Transverse colon (tissue), 4 donors: Measurements from ENCODE around the gene HNRNPR.

Source experiments
- CTCF ChIP-seq, 5 experiments: fragments of 200-600 bp in 3 of 5; fragments of 450-650 bp in 2 of 5; sonication (generic) in 3 of 5; IDR thresholded peaks; 1 replicate in 2 of 5; 2 replicates in 3 of 5; pipeline ENCODE4 v1.5.1; 2016 to 2017; ENCODE audit warnings: antibody characterized with exemption in 5 of 5, inconsistent platforms in 3 of 5, mild to moderate bottlenecking in 2 of 5, moderate library complexity in 1 of 5
- POLR2AphosphoS5 ChIP-seq, 3 donors: sonication (generic); formaldehyde crosslinking; IDR thresholded peaks; one replicate each; pipeline ENCODE4 v1.6.1; 2016; ENCODE audit warnings: antibody characterized with exemption in 3 of 3

- TF ChIP-seq CTCF (IDR thresholded peaks at IDR 0.05): no peak
- no peak for TF ChIP-seq POLR2AphosphoS5 (IDR thresholded peaks at IDR 0.05)
Measured at GRCh38 chr1:23366598-23366997, 22.5 kb upstream of the HNRNPR start.
